ENCODE measurements around the gene THEMIS.

DNA sequence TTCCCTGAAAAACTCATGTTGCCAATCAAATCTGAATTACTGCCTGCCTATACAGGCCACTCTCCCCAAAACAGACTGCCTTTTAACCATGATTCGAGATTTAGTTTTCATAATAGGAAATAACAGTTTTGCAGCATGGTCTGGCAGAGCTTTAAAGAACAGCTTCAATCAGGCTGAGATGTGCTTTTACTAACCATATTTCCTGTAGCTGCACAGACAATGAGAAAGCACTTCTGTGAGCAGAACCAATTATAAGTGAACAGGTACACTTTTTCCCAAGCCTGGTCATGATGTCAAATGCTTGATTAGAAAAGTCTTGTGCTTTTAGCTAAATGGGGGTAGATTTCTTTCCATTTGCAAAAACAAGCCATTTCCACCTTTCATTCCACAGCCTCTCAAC, 108.2 kb downstream of the THEMIS start:
- TF ChIP-seq JUND (IDR thresholded peaks at IDR 0.05; ENCODE audit: low read depth, low read length), result no peak
- no peak for TF ChIP-seq EZH2 (IDR thresholded peaks at IDR 0.05; ENCODE audit: borderline replicate concordance, control insufficient read depth, low read depth, low read length)
- TF ChIP-seq, protein P1, sequence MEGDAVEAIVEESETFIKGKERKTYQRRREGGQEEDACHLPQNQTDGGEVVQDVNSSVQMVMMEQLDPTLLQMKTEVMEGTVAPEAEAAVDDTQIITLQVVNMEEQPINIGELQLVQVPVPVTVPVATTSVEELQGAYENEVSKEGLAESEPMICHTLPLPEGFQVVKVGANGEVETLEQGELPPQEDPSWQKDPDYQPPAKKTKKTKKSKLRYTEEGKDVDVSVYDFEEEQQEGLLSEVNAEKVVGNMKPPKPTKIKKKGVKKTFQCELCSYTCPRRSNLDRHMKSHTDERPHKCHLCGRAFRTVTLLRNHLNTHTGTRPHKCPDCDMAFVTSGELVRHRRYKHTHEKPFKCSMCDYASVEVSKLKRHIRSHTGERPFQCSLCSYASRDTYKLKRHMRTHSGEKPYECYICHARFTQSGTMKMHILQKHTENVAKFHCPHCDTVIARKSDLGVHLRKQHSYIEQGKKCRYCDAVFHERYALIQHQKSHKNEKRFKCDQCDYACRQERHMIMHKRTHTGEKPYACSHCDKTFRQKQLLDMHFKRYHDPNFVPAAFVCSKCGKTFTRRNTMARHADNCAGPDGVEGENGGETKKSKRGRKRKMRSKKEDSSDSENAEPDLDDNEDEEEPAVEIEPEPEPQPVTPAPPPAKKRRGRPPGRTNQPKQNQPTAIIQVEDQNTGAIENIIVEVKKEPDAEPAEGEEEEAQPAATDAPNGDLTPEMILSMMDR (IDR thresholded peaks at IDR 0.05 in 2 of 3, conservative IDR thresholded peaks at IDR 0.05 in 1 of 3; ENCODE audit: control insufficient read depth in 2 of 3, extremely low read depth in 1 of 3, insufficient read depth in 1 of 3, low read depth in 3 of 3, low read length in 3 of 3), result no peak
- TF ChIP-seq, protein P2, sequence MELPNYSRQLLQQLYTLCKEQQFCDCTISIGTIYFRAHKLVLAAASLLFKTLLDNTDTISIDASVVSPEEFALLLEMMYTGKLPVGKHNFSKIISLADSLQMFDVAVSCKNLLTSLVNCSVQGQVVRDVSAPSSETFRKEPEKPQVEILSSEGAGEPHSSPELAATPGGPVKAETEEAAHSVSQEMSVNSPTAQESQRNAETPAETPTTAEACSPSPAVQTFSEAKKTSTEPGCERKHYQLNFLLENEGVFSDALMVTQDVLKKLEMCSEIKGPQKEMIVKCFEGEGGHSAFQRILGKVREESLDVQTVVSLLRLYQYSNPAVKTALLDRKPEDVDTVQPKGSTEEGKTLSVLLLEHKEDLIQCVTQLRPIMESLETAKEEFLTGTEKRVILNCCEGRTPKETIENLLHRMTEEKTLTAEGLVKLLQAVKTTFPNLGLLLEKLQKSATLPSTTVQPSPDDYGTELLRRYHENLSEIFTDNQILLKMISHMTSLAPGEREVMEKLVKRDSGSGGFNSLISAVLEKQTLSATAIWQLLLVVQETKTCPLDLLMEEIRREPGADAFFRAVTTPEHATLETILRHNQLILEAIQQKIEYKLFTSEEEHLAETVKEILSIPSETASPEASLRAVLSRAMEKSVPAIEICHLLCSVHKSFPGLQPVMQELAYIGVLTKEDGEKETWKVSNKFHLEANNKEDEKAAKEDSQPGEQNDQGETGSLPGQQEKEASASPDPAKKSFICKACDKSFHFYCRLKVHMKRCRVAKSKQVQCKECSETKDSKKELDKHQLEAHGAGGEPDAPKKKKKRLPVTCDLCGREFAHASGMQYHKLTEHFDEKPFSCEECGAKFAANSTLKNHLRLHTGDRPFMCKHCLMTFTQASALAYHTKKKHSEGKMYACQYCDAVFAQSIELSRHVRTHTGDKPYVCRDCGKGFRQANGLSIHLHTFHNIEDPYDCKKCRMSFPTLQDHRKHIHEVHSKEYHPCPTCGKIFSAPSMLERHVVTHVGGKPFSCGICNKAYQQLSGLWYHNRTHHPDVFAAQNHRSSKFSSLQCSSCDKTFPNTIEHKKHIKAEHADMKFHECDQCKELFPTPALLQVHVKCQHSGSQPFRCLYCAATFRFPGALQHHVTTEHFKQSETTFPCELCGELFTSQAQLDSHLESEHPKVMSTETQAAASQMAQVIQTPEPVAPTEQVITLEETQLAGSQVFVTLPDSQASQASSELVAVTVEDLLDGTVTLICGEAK (IDR thresholded peaks at IDR 0.05; ENCODE audit: borderline replicate concordance), result no peak
- TF ChIP-seq SP1 (IDR thresholded peaks at IDR 0.05; ENCODE audit: low read depth, low read length), result no peak
- no peak for TF ChIP-seq POLR2A (IDR thresholded peaks at IDR 0.05; ENCODE audit: low read depth, low read length)

Data from GM12878 (cell line).